Measurements from ENCODE around the gene MYOF.

MYOF gene

GRCh38 chr10:93438613-93439253 is 43.4 kb downstream of the MYOF start:
- Histone ChIP-seq H3K36me3 (ENCODE audit: control insufficient read depth in 1 of 2, insufficient read depth in 2 of 2, low read length in 2 of 2) (peaks cover 5 to 20% of the 10 kb centered on the region in 2 donors), H3K27me3 (ENCODE audit: low read depth, low read length) (no peaks in the 10 kb centered on the region), H3K9me3 (ENCODE audit: control insufficient read depth in 1 of 2, low read length in 2 of 2) (no peaks in the 10 kb centered on the region), H3K27ac (ENCODE audit: low read length) (peak overlapping the region; percentile 99), H3K4me3 (ENCODE audit: low read depth in 1 of 2, low read length in 2 of 2) (peak overlapping the region in 1 of 2 donors; percentile 59), H3K4me1 (ENCODE audit: control insufficient read depth in 1 of 2, insufficient read depth in 2 of 2, low read length in 2 of 2) (peaks cover 12 to 34% of the 10 kb centered on the region in 2 donors)

- Histone ChIP-seq H3K27me3 (ENCODE audit: low read depth, low read length) (no peaks in the 10 kb centered on the region), H3K4me1 (ENCODE audit: control insufficient read depth in 1 of 2, insufficient read depth in 2 of 2, low read length in 2 of 2) (peaks cover 12 to 30% of the 10 kb centered on the region in 2 donors), H3K9me3 (ENCODE audit: control insufficient read depth in 1 of 2, low read length in 2 of 2) (no peaks in the 10 kb centered on the region), H3K36me3 (ENCODE audit: control insufficient read depth in 1 of 2, insufficient read depth in 2 of 2, low read length in 2 of 2) (peaks cover 0 to 20% of the 10 kb centered on the region in 2 donors), H3K27ac (ENCODE audit: low read length) (peak overlapping the region; percentile 99), H3K4me3 (ENCODE audit: low read depth in 1 of 2, low read length in 2 of 2) (peak overlapping the region in 1 of 2 donors; percentile 59)
These were observed 44.1 kb downstream of the MYOF start for GRCh38 chr10:93437946-93438612.

GRCh38 chr10:93437086-93437945 is 44.8 kb downstream of the MYOF start:
- H3K27ac ChIP-seq (ENCODE audit: low read length): peak overlapping the region; percentile 99
- peak overlapping the region; percentile 28 to 59 for H3K4me3 ChIP-seq (ENCODE audit: low read depth in 1 of 2, low read length in 2 of 2)
- peaks cover 0 to 20% of the 10 kb centered on the region in 2 donors for H3K36me3 ChIP-seq (ENCODE audit: control insufficient read depth in 1 of 2, insufficient read depth in 2 of 2, low read length in 2 of 2)
- H3K9me3 ChIP-seq (ENCODE audit: control insufficient read depth in 1 of 2, low read length in 2 of 2): no peaks in the 10 kb centered on the region
- H3K4me1 ChIP-seq (ENCODE audit: control insufficient read depth in 1 of 2, insufficient read depth in 2 of 2, low read length in 2 of 2): peaks cover 8 to 24% of the 10 kb centered on the region in 2 donors
- no peaks in the 10 kb centered on the region for H3K27me3 ChIP-seq (ENCODE audit: low read depth, low read length)

GRCh38 chr10:93436591-93437085 is 45.5 kb downstream of the MYOF start:
- peak overlapping the region; percentile 99 for H3K27ac ChIP-seq (ENCODE audit: low read length)
- H3K27me3 ChIP-seq (ENCODE audit: low read depth, low read length): no peaks in the 10 kb centered on the region
- peak overlapping the region; percentile 28 to 29 for H3K4me3 ChIP-seq (ENCODE audit: low read depth in 1 of 2, low read length in 2 of 2)
- H3K4me1 ChIP-seq (ENCODE audit: control insufficient read depth in 1 of 2, insufficient read depth in 2 of 2, low read length in 2 of 2): peaks cover 4 to 23% of the 10 kb centered on the region in 2 donors
- H3K36me3 ChIP-seq (ENCODE audit: control insufficient read depth in 1 of 2, insufficient read depth in 2 of 2, low read length in 2 of 2): peaks cover 0 to 20% of the 10 kb centered on the region in 2 donors
- no peaks in the 10 kb centered on the region for H3K9me3 ChIP-seq (ENCODE audit: control insufficient read depth in 1 of 2, low read length in 2 of 2)

GRCh38 chr10:93435621-93436397 is 46.3 kb downstream of the MYOF start:
- Histone ChIP-seq H3K27me3 (ENCODE audit: low read depth, low read length) (no peaks in the 10 kb centered on the region), H3K9me3 (ENCODE audit: control insufficient read depth in 1 of 2, low read length in 2 of 2) (no peaks in the 10 kb centered on the region), H3K4me3 (ENCODE audit: low read depth in 1 of 2, low read length in 2 of 2) (peak overlapping the region in 1 of 2 donors; percentile 45), H3K4me1 (ENCODE audit: control insufficient read depth in 1 of 2, insufficient read depth in 2 of 2, low read length in 2 of 2) (peaks cover 4 to 23% of the 10 kb centered on the region in 2 donors), H3K36me3 (ENCODE audit: control insufficient read depth in 1 of 2, insufficient read depth in 2 of 2, low read length in 2 of 2) (peaks cover 0 to 20% of the 10 kb centered on the region in 2 donors), H3K27ac (ENCODE audit: low read length) (peak overlapping the region; percentile 99)

GRCh38 chr10:93434991-93435491 is 47.1 kb downstream of the MYOF start:
- Histone ChIP-seq H3K9me3 (ENCODE audit: control insufficient read depth in 1 of 2, low read length in 2 of 2) (no peaks in the 10 kb centered on the region), H3K36me3 (ENCODE audit: control insufficient read depth in 1 of 2, insufficient read depth in 2 of 2, low read length in 2 of 2) (peaks cover 0 to 20% of the 10 kb centered on the region in 2 donors), H3K27me3 (ENCODE audit: low read depth, low read length) (no peaks in the 10 kb centered on the region), H3K4me1 (ENCODE audit: control insufficient read depth in 1 of 2, insufficient read depth in 2 of 2, low read length in 2 of 2) (peaks cover 4 to 23% of the 10 kb centered on the region in 2 donors), H3K27ac (ENCODE audit: low read length) (peak overlapping the region; percentile 99), H3K4me3 (ENCODE audit: low read depth in 1 of 2, low read length in 2 of 2) (peak overlapping the region in 1 of 2 donors; percentile 30)

- H3K4me1 ChIP-seq (ENCODE audit: control insufficient read depth in 1 of 2, insufficient read depth in 2 of 2, low read length in 2 of 2): peaks cover 4 to 7% of the 10 kb centered on the region in 2 donors
- no peak overlapping the region for H3K27ac ChIP-seq (ENCODE audit: low read length)
- no peak overlapping the region for H3K4me3 ChIP-seq (ENCODE audit: low read depth in 1 of 2, low read length in 2 of 2)
These were observed 50.8 kb downstream of the MYOF start for GRCh38 chr10:93431361-93431760.

GRCh38 chr10:93425861-93426260 is 56.3 kb downstream of the MYOF start:
- Histone ChIP-seq H3K27ac (ENCODE audit: low read length) (no peak overlapping the region), H3K4me3 (ENCODE audit: low read depth in 1 of 2, low read length in 2 of 2) (no peak overlapping the region), H3K9me3 (ENCODE audit: control insufficient read depth in 1 of 2, low read length in 2 of 2) (no peaks in the 10 kb centered on the region), H3K4me1 (ENCODE audit: control insufficient read depth in 1 of 2, insufficient read depth in 2 of 2, low read length in 2 of 2) (peaks cover 0 to 17% of the 10 kb centered on the region in 2 donors), H3K27me3 (ENCODE audit: low read depth, low read length) (no peaks in the 10 kb centered on the region), H3K36me3 (ENCODE audit: control insufficient read depth in 1 of 2, insufficient read depth in 2 of 2, low read length in 2 of 2) (peaks cover 11 to 16% of the 10 kb centered on the region in 2 donors)

More at GRCh38 chr10:93431361-93431760, 50.8 kb downstream of the MYOF start:
- Histone ChIP-seq H3K27me3 (ENCODE audit: low read depth, low read length) (no peaks in the 10 kb centered on the region), H3K9me3 (ENCODE audit: control insufficient read depth in 1 of 2, low read length in 2 of 2) (no peaks in the 10 kb centered on the region), H3K36me3 (ENCODE audit: control insufficient read depth in 1 of 2, insufficient read depth in 2 of 2, low read length in 2 of 2) (peaks cover 0 to 6% of the 10 kb centered on the region in 2 donors)

- Histone ChIP-seq H3K4me3 (ENCODE audit: low read depth in 1 of 2, low read length in 2 of 2) (no peak overlapping the region), H3K4me1 (ENCODE audit: control insufficient read depth in 1 of 2, insufficient read depth in 2 of 2, low read length in 2 of 2) (peaks cover 5 to 32% of the 10 kb centered on the region in 2 donors), H3K36me3 (ENCODE audit: control insufficient read depth in 1 of 2, insufficient read depth in 2 of 2, low read length in 2 of 2) (peaks cover 11 to 19% of the 10 kb centered on the region in 2 donors), H3K27me3 (ENCODE audit: low read depth, low read length) (no peaks in the 10 kb centered on the region), H3K27ac (ENCODE audit: low read length) (peak overlapping the region; percentile 19), H3K9me3 (ENCODE audit: control insufficient read depth in 1 of 2, low read length in 2 of 2) (no peaks in the 10 kb centered on the region)
These were observed 60.0 kb downstream of the MYOF start for GRCh38 chr10:93422118-93422517.
